ENCODE results near the gene HAUS3. TPM values are rescaled to one million over a fixed set of nuclear protein-coding genes. Genes with fewer than 3 reads are reported as not detected.

HAUS3 gene
- polyA plus RNA-seq, 1 donor (not counting 4 experiments of a cell fraction or from before 2014, with no cell fraction given) = 11.1 TPM

DNA sequence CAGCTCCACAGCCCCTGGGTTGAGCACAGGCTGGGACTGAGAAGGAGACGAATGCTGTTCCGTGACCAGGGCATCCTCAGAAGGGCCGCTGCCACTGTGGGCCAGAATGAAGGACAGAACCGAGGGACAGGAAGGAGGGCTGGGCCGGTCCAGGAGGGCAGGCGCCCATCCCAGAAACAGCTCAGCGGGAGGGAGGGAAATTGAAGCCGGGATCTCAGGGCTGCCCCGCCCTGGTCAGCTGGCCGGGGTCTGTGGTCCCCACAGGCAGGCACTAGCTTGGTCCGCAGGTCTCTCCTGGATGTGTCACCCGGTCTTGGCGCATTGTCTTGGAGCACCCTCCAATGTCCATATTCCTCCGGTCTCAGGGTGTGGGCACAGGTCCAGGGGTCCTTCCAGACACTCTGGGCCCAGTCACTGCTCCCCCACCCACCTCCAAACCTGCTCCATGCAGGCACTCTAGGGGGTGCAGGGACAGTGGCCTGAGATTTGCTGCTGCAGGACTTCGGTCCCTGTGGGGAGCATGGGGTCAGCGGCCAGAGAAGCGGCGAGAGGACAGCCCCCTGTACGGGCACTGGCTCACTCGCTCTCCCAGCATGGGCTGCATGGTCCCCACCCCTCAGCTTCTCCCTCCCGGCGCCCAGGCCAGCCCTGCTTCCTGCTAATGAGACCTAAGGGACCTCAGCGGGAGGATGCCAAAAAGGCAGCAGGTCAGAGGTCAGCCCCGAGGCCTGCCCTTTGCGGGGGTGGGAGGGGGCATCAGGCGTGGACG is 43.9 kb upstream of the HAUS3 start:
- no peak overlapping the region for H3K27ac ChIP-seq (ENCODE audit: control insufficient read depth, insufficient read depth, low read length)
- peaks cover 7% of the 10 kb centered on the region for H3K4me1 ChIP-seq (ENCODE audit: control insufficient read depth, extremely low read depth, insufficient read depth, low read length)
- no peak for TF ChIP-seq EZH2 (IDR thresholded peaks at IDR 0.05; ENCODE audit: low read length)
- TF ChIP-seq, protein P1, sequence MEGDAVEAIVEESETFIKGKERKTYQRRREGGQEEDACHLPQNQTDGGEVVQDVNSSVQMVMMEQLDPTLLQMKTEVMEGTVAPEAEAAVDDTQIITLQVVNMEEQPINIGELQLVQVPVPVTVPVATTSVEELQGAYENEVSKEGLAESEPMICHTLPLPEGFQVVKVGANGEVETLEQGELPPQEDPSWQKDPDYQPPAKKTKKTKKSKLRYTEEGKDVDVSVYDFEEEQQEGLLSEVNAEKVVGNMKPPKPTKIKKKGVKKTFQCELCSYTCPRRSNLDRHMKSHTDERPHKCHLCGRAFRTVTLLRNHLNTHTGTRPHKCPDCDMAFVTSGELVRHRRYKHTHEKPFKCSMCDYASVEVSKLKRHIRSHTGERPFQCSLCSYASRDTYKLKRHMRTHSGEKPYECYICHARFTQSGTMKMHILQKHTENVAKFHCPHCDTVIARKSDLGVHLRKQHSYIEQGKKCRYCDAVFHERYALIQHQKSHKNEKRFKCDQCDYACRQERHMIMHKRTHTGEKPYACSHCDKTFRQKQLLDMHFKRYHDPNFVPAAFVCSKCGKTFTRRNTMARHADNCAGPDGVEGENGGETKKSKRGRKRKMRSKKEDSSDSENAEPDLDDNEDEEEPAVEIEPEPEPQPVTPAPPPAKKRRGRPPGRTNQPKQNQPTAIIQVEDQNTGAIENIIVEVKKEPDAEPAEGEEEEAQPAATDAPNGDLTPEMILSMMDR (optimal IDR thresholded peaks at IDR 0.05 in 1 of 3, IDR thresholded peaks at IDR 0.05 in 1 of 3, conservative IDR thresholded peaks at IDR 0.05 in 1 of 3; ENCODE audit: extremely low read depth in 1 of 3, insufficient read depth in 2 of 3, low read length in 3 of 3) = no peak
- no peak overlapping the region for H2AFZ ChIP-seq (ENCODE audit: control insufficient read depth, low read length)
- no peaks in the 10 kb centered on the region for H3K9me3 ChIP-seq (ENCODE audit: control insufficient read depth, low read depth, low read length)
- H3K79me2 ChIP-seq (ENCODE audit: control insufficient read depth, insufficient read depth, low read length) = no peaks in the 10 kb centered on the region
- no peaks in the 10 kb centered on the region for H3K27me3 ChIP-seq (ENCODE audit: control insufficient read depth, extremely low read depth, insufficient read depth, low read length)
- H3K36me3 ChIP-seq (ENCODE audit: control insufficient read depth in 2 of 2, extremely low read depth in 1 of 2, insufficient read depth in 2 of 2, low read length in 2 of 2) = no peaks in the 10 kb centered on the region
- no peak overlapping the region for H3K4me3 ChIP-seq (ENCODE audit: control insufficient read depth in 2 of 3, extremely low read depth in 1 of 3, insufficient read depth in 2 of 3, low read depth in 1 of 3, low read length in 3 of 3)
- H3K4me2 ChIP-seq (ENCODE audit: control insufficient read depth, extremely low read depth, insufficient read depth, low read depth, low read length) = no peak overlapping the region
- no peak overlapping the region for H3K9ac ChIP-seq (ENCODE audit: control insufficient read depth, extremely low read depth, insufficient read depth, low read length)
- no peaks in the 10 kb centered on the region for H4K20me1 ChIP-seq (ENCODE audit: control insufficient read depth, extremely low read depth, insufficient read depth, low read length)
- FAIRE-seq (no peak), DNase-seq (ENCODE audit: low read depth, low spot score) (no peak)
- dilution Hi-C loops (cut with MboI; ENCODE audit: extremely low pct_ligation_motif_present, low sequenced_read_pairs) = no loop called here
- no peaks in the 10 kb centered on the region for H3K9me1 ChIP-seq (ENCODE audit: control insufficient read depth, extremely low read depth, insufficient read depth, low read length)

DNA sequence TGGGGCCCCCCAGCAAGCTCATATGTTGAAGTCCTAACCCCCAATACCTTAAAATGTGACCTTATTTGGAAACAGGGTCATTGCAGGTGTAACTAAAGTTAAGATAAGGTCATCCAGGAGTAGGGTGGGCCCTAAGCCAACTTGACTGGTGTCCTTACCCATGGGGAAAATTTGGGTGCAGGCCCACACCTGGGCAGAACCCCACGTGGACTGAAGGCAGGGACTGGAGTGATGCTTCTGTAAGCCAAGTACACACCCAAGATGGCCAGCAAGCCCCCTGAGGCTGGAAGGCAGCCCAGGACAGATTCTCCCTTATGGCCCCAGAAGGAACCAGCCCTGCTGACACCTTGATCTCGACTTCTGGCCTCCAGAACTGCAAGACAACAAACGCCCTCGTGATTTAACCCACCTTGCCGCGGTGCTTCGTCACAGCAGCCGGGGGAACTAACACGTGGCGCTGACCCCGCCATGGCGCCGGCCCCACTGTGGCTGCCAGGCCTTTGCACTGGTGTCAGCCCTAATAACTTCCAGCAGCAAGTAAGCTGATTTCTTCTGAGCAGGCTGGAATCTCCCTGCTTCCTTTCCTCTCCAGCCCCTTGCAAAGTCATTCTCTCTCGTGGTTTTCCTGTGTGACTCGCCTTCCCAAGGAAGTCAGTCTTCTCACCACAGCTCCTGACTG is 43.2 kb upstream of the HAUS3 start:
- Histone ChIP-seq H3K4me2 (ENCODE audit: control insufficient read depth, extremely low read depth, insufficient read depth, low read depth, low read length) (no peak overlapping the region), H3K9me1 (ENCODE audit: control insufficient read depth, extremely low read depth, insufficient read depth, low read length) (no peaks in the 10 kb centered on the region), H2AFZ (ENCODE audit: control insufficient read depth, low read length) (no peak overlapping the region), H3K79me2 (ENCODE audit: control insufficient read depth, insufficient read depth, low read length) (no peaks in the 10 kb centered on the region), H3K27me3 (ENCODE audit: control insufficient read depth, extremely low read depth, insufficient read depth, low read length) (no peaks in the 10 kb centered on the region), H3K4me1 (ENCODE audit: control insufficient read depth, extremely low read depth, insufficient read depth, low read length) (peaks cover 7% of the 10 kb centered on the region), H3K4me3 (ENCODE audit: control insufficient read depth in 2 of 3, extremely low read depth in 1 of 3, insufficient read depth in 2 of 3, low read depth in 1 of 3, low read length in 3 of 3) (no peak overlapping the region), H4K20me1 (ENCODE audit: control insufficient read depth, extremely low read depth, insufficient read depth, low read length) (no peaks in the 10 kb centered on the region), H3K9ac (ENCODE audit: control insufficient read depth, extremely low read depth, insufficient read depth, low read length) (no peak overlapping the region), H3K27ac (ENCODE audit: control insufficient read depth, insufficient read depth, low read length) (no peak overlapping the region), H3K36me3 (ENCODE audit: control insufficient read depth in 2 of 2, extremely low read depth in 1 of 2, insufficient read depth in 2 of 2, low read length in 2 of 2) (no peaks in the 10 kb centered on the region), H3K9me3 (ENCODE audit: control insufficient read depth, low read depth, low read length) (no peaks in the 10 kb centered on the region)
- TF ChIP-seq, protein P1 (optimal IDR thresholded peaks at IDR 0.05 in 1 of 3, IDR thresholded peaks at IDR 0.05 in 1 of 3, conservative IDR thresholded peaks at IDR 0.05 in 1 of 3; ENCODE audit: extremely low read depth in 1 of 3, insufficient read depth in 2 of 3, low read length in 3 of 3) = no peak
- TF ChIP-seq EZH2 (IDR thresholded peaks at IDR 0.05; ENCODE audit: low read length) = no peak
- dilution Hi-C loops (cut with MboI; ENCODE audit: extremely low pct_ligation_motif_present, low sequenced_read_pairs) = no loop called here
- FAIRE-seq = no peak
- DNase-seq (ENCODE audit: low read depth, low spot score) = no peak
